Stimulated activated CD4-positive, alpha-beta T cell treated with anti-CD3 and anti-CD28 coated beads, Interleukin-2, amount 100 ng/mL, for 24 hours (primary cell): ENCODE data around the gene NCLN.
"Not testable (repeated sequence)": the region's sequence is repeated elsewhere in the genome, so short reads cannot be mapped to it uniquely, and the experiment has no call there.

Source experiments
- DNase-seq, 2 donors: peaks; one replicate each; pipeline ENCODE4 v3.0.0-alpha.2; 2020

Gene NCLN

DNA sequence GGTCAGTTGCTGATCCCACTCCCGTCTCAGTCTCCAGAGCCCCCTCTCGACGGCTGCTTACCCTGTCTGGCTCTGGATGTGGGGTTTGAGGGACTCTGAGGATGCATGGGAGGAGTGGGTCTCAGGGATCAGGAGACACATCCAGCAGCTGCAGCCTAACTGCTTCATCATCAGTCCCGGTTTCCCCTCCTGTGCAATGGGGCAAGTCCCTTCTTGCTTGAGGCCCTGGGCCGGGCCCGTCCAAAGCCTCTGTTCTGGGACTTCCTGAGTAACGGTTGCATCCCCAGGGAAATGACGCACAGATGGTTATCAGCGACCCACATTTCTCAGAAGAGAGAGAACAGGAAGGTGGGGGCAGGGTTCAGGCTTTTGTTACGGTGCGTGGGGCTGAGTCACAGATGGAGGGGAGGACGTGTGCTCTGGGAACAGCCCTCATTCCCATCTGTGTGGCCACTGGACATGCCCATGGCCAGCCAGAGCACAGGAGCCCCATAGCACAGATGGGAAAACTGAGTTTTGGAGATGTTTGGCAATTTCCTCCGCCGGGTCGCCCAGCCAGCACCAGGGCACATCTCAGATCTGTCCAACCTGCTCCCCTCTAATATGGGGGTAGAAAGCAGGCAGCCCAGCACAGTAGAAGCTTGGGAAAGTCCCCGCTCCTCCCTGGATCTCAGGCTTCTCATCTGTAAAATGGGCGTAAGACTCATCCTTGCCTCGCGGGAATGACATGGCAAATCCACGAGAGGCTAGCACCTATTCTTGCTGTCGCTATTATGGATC, 30.6 kb upstream of the NCLN start:
- DNase-seq: peak; percentile 85

DNA sequence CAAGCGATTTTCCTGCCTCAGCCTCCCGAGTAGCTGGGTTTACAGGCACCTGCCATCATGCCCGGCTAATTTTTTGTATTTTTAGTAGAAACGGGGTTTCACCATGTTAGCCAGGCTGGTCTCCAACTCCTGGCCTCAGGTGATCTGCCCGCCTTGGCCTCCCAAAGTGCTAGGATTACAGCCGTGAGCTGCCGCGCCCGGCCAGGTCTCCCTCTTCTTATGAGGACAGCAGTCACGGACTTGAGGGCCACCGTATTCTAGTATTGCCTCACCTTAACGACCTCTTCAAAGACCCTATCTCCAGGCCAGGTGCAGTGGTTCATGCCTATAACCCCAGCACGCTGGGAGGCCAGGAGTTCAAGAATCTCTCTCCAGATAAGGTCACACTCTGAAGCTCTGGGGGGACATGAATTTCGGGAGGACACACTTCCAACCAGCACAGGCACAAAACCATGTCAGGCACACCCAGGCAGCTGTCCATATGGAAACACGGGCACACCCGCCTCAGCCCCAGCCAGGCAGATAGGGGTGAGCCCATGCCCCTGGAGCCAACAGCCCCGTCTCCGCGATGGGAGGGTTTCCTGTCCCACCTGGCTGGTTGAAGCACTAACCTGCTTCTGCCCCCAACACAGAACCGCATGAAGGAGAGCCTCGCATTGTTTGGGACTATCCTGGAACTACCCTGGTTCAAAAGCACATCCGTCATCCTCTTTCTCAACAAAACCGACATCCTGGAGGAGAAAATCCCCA, 28.5 kb upstream of the NCLN start:
- no peak for DNase-seq

DNA sequence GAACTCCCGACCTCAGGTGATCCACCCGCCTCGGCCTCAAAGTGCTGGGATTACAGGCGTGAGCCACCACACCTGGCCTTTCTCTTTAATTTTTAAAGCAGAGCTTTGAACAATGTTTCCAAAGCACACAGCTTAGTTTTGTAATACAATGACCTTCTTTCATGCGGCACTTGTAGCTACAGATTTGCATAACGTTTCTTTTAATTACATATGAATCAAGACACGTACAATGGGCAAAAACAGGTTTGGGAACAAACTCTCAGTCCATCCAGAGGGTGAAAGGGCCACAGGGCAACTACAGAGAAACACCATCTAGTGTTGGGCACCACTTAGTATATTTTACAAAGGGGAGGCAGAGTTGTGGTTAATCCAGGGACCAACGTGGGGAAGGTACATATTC, 26.2 kb upstream of the NCLN start:
- DNase-seq: no peak

- no peak for DNase-seq
Measured at GRCh38 chr19:3160219-3160618, 25.5 kb upstream of the NCLN start.

GRCh38 chr19:3161453-3161852, 24.3 kb upstream of the NCLN start:
- DNase-seq: no peak

GRCh38 chr19:3162418-3163229, 23.1 kb upstream of the NCLN start:
- peak in 1 of 2 donors; percentile 31 for DNase-seq

DNA sequence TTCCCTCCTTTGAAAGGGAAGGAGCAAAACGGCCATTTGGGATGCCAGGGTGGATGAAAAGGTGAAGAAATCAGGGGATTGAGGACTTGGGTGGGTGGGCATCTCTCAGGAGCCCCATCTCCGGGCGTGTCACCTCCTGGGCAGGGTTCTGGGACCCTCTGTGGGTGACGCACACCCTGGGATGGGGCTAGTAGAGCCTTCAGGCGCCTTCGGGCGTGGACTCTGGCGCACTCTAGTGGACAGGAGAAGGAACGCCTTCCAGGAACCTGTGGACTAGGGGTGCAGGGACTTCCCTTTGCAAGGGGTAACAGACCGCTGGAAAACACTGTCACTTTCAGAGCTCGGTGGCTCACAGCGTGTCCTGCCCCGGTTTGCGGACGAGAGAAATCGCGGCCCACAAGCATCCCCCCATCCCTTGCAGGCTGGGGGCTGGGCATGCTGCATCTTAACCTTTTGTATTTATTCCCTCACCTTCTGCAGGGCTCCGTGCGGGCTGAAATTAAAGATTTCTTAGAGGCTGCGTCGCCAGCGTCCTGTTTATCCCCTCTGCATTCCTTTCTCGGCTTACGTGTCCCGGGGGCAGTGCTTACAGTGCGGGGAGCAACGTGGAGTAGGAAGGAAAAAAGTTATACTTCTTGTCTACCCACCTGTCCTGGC, 22.4 kb upstream of the NCLN start:
- peak; percentile 71 to 73 for DNase-seq

GRCh38 chr19:3163943-3164342, 21.8 kb upstream of the NCLN start:
- DNase-seq: no peak

DNA sequence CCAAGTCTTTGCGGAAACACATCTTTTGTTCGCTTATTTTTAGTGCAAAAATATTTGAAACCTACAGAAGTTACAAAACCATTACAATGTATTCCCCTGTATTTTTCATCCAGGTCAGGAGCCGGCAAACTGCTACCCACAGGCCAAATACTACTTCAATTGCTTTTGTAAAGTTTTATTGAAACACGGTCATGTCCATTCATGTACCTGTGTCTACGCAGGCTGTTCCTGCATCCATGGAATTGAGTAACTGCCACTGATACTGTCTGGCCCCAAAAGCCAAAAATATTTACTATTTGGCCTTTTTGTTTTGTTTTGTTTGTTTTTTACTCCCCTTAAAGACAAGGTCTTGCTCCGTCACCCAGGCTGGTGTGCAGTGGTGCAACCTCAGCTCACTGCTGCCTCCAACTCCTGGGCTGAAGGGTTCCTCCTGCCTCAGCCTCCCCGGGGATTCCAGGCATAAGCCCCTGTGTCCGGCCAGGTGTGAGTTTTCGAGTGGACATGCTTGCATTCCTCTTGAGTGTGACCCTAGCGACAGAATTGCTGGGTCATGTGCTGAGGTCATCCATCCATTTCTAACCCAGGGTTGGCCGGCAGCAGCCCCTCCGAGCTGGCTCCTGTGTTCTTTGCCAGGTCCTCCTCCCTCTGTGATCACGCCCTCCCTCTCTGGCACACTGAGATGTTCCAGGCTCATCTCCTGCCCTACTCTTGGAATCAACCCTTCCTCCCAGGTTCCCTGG, 18.0 kb upstream of the NCLN start:
- no peak for DNase-seq

DNA sequence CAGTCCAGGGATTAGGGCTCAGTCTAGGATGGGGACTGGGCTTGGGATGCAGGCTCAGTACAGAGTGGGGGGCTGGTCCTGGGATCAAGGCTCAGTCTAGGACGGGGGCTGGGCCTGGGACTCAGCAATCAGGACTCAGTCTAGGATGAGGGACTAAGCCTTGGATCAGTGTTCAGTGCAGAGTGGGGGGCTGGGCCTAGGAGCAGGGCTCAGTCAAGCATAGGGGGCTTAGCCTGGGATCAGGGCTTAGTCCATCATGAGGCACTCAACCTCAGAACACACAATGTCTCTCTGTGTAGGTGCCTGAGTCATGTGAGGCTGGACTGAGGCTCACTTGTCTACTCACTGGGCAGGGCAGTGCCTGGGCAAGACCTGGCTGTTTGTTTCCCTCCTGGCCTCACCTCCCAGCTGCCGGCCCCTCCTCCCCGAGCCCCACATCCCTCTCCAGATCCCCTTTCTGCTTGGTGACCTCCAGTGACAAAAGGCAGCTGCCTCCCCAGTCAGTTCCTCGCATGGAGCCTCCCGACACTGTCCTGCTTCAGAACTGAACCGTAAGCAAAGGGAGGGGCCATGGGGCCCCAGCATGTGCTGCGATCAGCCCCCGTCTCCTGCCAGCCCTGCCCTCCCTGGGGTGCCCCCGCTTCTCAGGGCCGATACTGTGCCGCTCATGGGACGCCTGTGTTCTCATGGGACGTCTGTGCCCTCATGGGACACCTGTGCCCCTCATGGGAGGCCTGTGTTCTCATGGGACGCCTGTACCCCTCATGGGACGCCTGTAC, 13.6 kb upstream of the NCLN start:
- DNase-seq: no peak

GRCh38 chr19:3172673-3173000, 13.1 kb upstream of the NCLN start:
- not testable (repeated sequence) for DNase-seq

- no peak for DNase-seq
Measured at GRCh38 chr19:3175781-3176714, 9.7 kb upstream of the NCLN start.

- peak; percentile 71 to 75 for DNase-seq
Measured at GRCh38 chr19:3176715-3177501, 8.8 kb upstream of the NCLN start.

DNA sequence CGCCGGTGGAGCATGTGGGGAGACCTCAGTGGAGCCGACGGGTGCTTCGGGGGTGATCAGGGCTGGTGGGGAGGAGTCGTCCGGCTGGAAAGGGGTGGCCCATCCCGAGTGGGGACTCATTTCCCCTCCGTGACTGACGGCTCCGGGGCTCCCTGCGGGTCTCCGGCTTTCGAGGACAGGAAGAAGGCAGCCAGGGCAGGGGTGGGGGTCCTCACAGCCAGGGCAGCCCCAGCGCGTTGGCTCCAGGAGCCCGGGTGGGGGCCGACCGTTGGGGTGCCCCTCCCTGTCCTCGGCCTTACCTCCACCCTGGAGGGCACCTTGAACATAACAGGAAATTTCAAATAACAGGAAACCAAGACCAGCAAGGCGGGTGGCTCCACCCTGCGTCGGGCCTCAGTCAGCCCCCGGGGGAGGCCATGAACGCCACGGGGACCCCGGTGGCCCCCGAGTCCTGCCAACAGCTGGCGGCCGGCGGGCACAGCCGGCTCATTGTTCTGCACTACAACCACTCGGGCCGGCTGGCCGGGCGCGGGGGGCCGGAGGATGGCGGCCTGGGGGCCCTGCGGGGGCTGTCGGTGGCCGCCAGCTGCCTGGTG, 7.3 kb upstream of the NCLN start, which contains the start of gene S1PR4:
TSS of gene S1PR4 (plus strand) at position 393 of the 596 bp plus-strand sequence. CDS start at position 417, 24 bp downstream.
- DNase-seq: peak; percentile 65 to 69

DNA sequence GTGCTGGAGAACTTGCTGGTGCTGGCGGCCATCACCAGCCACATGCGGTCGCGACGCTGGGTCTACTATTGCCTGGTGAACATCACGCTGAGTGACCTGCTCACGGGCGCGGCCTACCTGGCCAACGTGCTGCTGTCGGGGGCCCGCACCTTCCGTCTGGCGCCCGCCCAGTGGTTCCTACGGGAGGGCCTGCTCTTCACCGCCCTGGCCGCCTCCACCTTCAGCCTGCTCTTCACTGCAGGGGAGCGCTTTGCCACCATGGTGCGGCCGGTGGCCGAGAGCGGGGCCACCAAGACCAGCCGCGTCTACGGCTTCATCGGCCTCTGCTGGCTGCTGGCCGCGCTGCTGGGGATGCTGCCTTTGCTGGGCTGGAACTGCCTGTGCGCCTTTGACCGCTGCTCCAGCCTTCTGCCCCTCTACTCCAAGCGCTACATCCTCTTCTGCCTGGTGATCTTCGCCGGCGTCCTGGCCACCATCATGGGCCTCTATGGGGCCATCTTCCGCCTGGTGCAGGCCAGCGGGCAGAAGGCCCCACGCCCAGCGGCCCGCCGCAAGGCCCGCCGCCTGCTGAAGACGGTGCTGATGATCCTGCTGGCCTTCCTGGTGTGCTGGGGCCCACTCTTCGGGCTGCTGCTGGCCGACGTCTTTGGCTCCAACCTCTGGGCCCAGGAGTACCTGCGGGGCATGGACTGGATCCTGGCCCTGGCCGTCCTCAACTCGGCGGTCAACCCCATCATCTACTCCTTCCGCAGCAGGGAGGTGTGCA, 6.6 kb upstream of the NCLN start:
- peak; percentile 44 to 59 for DNase-seq

DNA sequence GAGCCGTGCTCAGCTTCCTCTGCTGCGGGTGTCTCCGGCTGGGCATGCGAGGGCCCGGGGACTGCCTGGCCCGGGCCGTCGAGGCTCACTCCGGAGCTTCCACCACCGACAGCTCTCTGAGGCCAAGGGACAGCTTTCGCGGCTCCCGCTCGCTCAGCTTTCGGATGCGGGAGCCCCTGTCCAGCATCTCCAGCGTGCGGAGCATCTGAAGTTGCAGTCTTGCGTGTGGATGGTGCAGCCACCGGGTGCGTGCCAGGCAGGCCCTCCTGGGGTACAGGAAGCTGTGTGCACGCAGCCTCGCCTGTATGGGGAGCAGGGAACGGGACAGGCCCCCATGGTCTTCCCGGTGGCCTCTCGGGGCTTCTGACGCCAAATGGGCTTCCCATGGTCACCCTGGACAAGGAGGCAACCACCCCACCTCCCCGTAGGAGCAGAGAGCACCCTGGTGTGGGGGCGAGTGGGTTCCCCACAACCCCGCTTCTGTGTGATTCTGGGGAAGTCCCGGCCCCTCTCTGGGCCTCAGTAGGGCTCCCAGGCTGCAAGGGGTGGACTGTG, 5.9 kb upstream of the NCLN start:
- DNase-seq: peak; percentile 60 to 62

GRCh38 chr19:3183721-3184641, 1.7 kb upstream of the NCLN start:
- DNase-seq: no peak
